ENCODE results near the gene EHBP1L1.

GRCh38 chr11:65637032-65637557 lies 61.2 kb downstream of the EHBP1L1 start:
- no peak for TF ChIP-seq SP2 (tag by site-specific recombination; IDR thresholded peaks at IDR 0.05)
- no peak for TF ChIP-seq CTCF (tag by site-specific recombination; IDR thresholded peaks at IDR 0.05)
- no peak for TF ChIP-seq RBAK (tag by site-specific recombination; IDR thresholded peaks at IDR 0.05)
- no peak for TF ChIP-seq ZNF133 (tag by site-specific recombination; IDR thresholded peaks at IDR 0.05)
- no peak for TF ChIP-seq HOXA7 (CRISPR knock-in tag; IDR thresholded peaks at IDR 0.05; ENCODE audit: borderline replicate concordance)
- TF ChIP-seq ZNF274 (IDR thresholded peaks at IDR 0.05; ENCODE audit: low read length) = no peak
- no peak for TF ChIP-seq ZNF274 (tag by site-specific recombination; IDR thresholded peaks at IDR 0.05; ENCODE audit: borderline replicate concordance)
- TF ChIP-seq ZNF670 (tag by site-specific recombination; IDR thresholded peaks at IDR 0.05; ENCODE audit: low read depth) = no peak
- TF ChIP-seq BCL11A (tag by site-specific recombination; IDR thresholded peaks at IDR 0.05; ENCODE audit: low read depth) = peak; percentile 94
- TF ChIP-seq ZSCAN5A (tag by site-specific recombination; IDR thresholded peaks at IDR 0.05) = no peak
- no peak for TF ChIP-seq ZNF155 (tag by site-specific recombination; IDR thresholded peaks at IDR 0.05)
